Omental fat pad (tissue), 4 donors: ENCODE data around the gene PYGO2. TPM values are rescaled to one million over a fixed set of nuclear protein-coding genes. Genes with fewer than 3 reads are reported as not detected.
A peak's percentile ranks its signal among the peaks of the same experiment; 100 is the strongest.

Source experiments
- ATAC-seq: fragments of 150-250 bp; one replicate; pipeline ENCODE4 v1.9.1; 2016; ENCODE audit warnings: mild to moderate bottlenecking, moderate library complexity; ENCODE audit not compliant: low FRiP score
- DNase-seq: peaks from one replicate; pipeline ENCODE4 v3.0.0-alpha.2; 2019; ENCODE audit warnings: low spot score
- total RNA-seq, 4 donors: library from RNA; depleted of rRNA; stranded (reverse); fragments of >200 nt; gene quantifications; one replicate each; pipeline ENCODE4 v1.1.0, GENCODE V29; 2016
- TF ChIP-seq, protein P1 (sequence below), 3 donors: fragments of 450-650 bp; IDR thresholded peaks; one replicate each; pipeline ENCODE4 v1.5.1; 2016 to 2017; ENCODE audit warnings: antibody characterized with exemption in 3 of 3, mild to moderate bottlenecking in 3 of 3, moderate library complexity in 2 of 3

PYGO2 gene
- total RNA-seq, 4 donors from 2014 or later, result 10.2 to 21.2 (median 15.9) TPM

DNA sequence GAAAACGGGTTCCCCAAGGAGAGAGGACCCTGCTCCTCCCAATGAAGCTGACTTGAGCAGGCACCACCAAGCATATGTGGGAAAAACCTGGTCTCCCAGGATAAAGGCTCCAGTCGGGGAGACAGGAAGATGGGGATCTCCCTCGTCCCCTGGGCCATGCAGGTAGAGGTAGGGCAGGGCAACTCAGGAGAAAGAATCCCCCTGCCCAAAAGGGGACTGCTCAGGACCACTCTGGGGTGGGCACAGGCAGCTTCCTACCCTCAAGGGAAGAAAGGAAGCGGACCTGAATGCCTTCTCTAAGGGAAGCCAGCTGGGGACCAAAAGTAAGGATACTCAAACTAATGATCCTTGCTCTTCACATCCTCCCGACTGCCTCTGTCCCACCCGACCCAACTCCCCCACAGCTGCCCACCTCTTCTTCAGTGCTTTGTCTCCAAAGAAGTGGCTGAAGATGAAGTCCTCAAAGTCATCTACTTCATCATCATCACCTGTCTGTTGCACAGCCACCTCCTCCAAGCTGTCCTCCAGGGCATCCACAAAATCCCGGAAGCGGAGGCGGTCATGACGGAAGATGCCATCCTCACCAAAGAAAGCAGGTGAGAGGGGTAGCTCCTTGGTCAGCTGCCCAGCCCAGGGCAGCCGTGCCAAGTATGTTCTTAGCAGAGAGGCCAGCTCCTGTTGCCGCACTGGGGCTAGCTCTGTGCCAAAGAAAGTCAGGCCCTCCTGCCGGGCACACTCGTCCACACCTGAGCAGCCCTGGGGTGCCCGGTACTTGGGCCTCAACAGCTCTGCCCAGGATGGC, 16.2 kb downstream of the PYGO2 start:
- no peak for ATAC-seq
- TF ChIP-seq, protein P1, sequence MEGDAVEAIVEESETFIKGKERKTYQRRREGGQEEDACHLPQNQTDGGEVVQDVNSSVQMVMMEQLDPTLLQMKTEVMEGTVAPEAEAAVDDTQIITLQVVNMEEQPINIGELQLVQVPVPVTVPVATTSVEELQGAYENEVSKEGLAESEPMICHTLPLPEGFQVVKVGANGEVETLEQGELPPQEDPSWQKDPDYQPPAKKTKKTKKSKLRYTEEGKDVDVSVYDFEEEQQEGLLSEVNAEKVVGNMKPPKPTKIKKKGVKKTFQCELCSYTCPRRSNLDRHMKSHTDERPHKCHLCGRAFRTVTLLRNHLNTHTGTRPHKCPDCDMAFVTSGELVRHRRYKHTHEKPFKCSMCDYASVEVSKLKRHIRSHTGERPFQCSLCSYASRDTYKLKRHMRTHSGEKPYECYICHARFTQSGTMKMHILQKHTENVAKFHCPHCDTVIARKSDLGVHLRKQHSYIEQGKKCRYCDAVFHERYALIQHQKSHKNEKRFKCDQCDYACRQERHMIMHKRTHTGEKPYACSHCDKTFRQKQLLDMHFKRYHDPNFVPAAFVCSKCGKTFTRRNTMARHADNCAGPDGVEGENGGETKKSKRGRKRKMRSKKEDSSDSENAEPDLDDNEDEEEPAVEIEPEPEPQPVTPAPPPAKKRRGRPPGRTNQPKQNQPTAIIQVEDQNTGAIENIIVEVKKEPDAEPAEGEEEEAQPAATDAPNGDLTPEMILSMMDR (IDR thresholded peaks at IDR 0.05), result no peak
- DNase-seq, result no peak

- no peak for ATAC-seq
- TF ChIP-seq, protein P1 (IDR thresholded peaks at IDR 0.05), result no peak
- DNase-seq, result no peak
Measured at GRCh38 chr1:154944401-154945159, 17.0 kb downstream of the PYGO2 start.

DNA sequence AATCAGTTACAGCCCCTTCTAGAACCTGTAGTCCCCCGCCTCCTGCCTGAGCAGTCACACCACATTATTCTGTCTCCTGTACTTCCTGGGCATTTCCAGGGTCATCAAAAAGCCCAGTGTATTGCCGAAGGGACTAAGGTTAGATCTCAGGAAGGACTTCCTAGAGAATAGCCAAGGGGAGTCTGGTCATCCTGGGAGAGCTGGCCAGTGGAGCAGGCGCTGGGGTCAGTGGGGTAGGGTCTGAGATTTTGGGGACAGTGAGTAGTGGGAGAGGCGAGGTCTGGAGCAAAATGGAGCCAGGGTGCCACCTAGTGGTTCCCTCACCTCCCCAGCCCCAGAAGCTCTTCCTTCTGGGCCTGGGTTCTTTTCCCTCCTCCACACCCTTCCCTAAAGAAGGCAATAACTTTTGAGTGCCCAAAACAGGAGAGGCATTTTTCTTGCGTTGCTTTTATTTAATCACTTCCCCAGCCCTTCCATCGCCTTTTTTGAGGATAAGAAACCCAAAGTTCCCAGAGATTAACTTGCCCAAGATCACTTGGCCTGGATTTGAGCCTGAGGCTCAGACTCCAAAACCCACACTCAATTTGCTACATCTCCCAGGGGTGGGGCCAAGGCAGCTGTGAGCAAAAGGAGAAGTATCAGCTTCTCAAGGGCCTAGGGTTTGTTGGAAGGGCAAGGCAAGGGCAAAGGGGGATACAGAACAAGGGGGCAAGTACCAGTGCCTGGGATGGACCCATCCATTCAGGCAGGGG, 17.8 kb downstream of the PYGO2 start:
- DNase-seq (no peak), ATAC-seq (no peak)
- TF ChIP-seq, protein P1 (IDR thresholded peaks at IDR 0.05), result peak in 1 of 3 donors; percentile 28

DNA sequence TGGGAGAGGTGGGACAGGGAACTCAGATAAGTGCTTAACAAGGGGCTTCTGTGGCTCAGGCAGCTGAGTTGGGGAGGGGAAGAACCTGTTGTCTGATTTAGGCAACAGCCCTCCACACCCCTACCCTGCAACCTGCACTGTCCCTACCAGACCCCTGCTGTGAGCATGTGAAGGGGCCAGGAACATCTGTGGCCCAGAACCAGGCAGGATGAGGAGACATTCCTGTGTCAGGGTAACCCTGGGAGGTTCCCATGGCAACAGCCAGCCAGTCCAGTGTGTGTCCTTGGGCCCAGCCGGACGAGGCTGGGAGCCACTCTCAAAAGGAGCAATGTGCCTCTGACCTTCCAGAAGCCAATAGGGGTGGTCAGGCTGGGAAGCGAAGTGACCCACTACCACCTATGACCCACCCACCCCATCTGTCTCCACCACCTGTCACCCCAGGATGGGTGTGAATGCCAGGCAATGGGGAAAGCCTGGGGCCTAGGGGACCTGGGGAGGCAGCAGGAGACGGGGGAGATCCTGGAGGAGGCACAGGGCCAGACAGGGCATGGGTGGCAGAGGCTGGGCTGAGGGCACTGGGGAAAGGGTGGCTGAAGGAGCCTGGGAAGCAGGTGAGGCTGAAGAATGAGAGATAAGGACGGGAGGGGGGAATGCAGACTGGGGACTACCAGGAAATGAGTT, 20.1 kb downstream of the PYGO2 start:
- DNase-seq, result no peak
- no peak for ATAC-seq
- TF ChIP-seq, protein P1 (IDR thresholded peaks at IDR 0.05), result no peak

- no peak for ATAC-seq
- TF ChIP-seq, protein P1 (IDR thresholded peaks at IDR 0.05), result no peak
- DNase-seq, result no peak
Measured at GRCh38 chr1:154940651-154941194, 20.9 kb downstream of the PYGO2 start.

- ATAC-seq (no peak), DNase-seq (no peak)
- TF ChIP-seq, protein P1 (IDR thresholded peaks at IDR 0.05), result no peak
Measured at GRCh38 chr1:154940213-154940560, 21.4 kb downstream of the PYGO2 start.
